ENCODE data around the gene ZNF324.
"Not testable (repeated sequence)": the region's sequence is repeated elsewhere in the genome, so short reads cannot be mapped to it uniquely, and the experiment has no call there.

ZNF324 gene

GRCh38 chr19:58466760-58467589, at the start of gene ZNF324:
Gene ZNF324, plus strand, starts transcription at chr19:58467080. Its CDS starts 2,106 bp downstream, at chr19:58469186.
- peak; percentile 97 for DNase-seq (ENCODE audit: low read depth, low spot score)

GRCh38 chr19:58428617-58429016, 38.3 kb upstream of the ZNF324 start:
- DNase-seq (ENCODE audit: low read depth, low spot score), result no peak

- DNase-seq (ENCODE audit: low read depth, low spot score), result no peak
Measured at GRCh38 chr19:58429745-58430144, 37.1 kb upstream of the ZNF324 start.

- no peak for DNase-seq (ENCODE audit: low read depth, low spot score)
Measured at GRCh38 chr19:58434217-58434616, 32.7 kb upstream of the ZNF324 start.

GRCh38 chr19:58439576-58440554, 27.0 kb upstream of the ZNF324 start, which contains the start of gene ZNF132:
Gene ZNF132, minus strand, starts transcription at chr19:58440153. Its CDS starts 332 bp downstream, at chr19:58439821.
- peak; percentile 93 for DNase-seq (ENCODE audit: low read depth, low spot score)

GRCh38 chr19:58440556-58440955, 26.3 kb upstream of the ZNF324 start:
- DNase-seq (ENCODE audit: low read depth, low spot score), result no peak

- not testable (repeated sequence) for DNase-seq (ENCODE audit: low read depth, low spot score)
Measured at GRCh38 chr19:58442986-58443385, 23.9 kb upstream of the ZNF324 start.

GRCh38 chr19:58448860-58449259, 18.0 kb upstream of the ZNF324 start:
- not testable (repeated sequence) for DNase-seq (ENCODE audit: low read depth, low spot score)

GRCh38 chr19:58449980-58450379, 16.9 kb upstream of the ZNF324 start:
- DNase-seq (ENCODE audit: low read depth, low spot score), result not testable (repeated sequence)

- DNase-seq (ENCODE audit: low read depth, low spot score), result no peak
Measured at GRCh38 chr19:58450856-58451357, 16.0 kb upstream of the ZNF324 start.

GRCh38 chr19:58451358-58452101, 15.3 kb upstream of the ZNF324 start, which contains the start of gene ZNF324B:
Gene ZNF324B, plus strand, starts transcription at chr19:58451622. Its CDS starts 2,080 bp downstream, at chr19:58453702.
- peak; percentile 96 for DNase-seq (ENCODE audit: low read depth, low spot score)

GRCh38 chr19:58453743-58454142, 13.1 kb upstream of the ZNF324 start:
- DNase-seq (ENCODE audit: low read depth, low spot score), result no peak

- DNase-seq (ENCODE audit: low read depth, low spot score), result no peak
Measured at GRCh38 chr19:58455306-58455705, 11.6 kb upstream of the ZNF324 start.

- DNase-seq (ENCODE audit: low read depth, low spot score), result no peak
Measured at GRCh38 chr19:58456111-58456510, 10.8 kb upstream of the ZNF324 start.

- no peak for DNase-seq (ENCODE audit: low read depth, low spot score)
Measured at GRCh38 chr19:58460039-58460438, 6.8 kb upstream of the ZNF324 start.

GRCh38 chr19:58466089-58466759, 656 bp upstream of the ZNF324 start:
- no peak for DNase-seq (ENCODE audit: low read depth, low spot score)

GRCh38 chr19:58468216-58468839, 1.4 kb downstream of the ZNF324 start:
- DNase-seq (ENCODE audit: low read depth, low spot score), result no peak

- DNase-seq (ENCODE audit: low read depth, low spot score), result no peak
Measured at GRCh38 chr19:58469241-58470013, 2.5 kb downstream of the ZNF324 start.

GRCh38 chr19:58470837-58471543, 4.1 kb downstream of the ZNF324 start:
- not testable (repeated sequence) for DNase-seq (ENCODE audit: low read depth, low spot score)
